GM23248 (cell line): ENCODE results near the gene OGFOD1.

ENCODE experiments used
- EZH2 ChIP-seq: fragments of 200-600 bp; sonication (generic); IDR thresholded peaks from 2 replicates; pipeline ENCODE4 v1.6.1; 2018; ENCODE audit warnings: antibody characterized with exemption, mild to moderate bottlenecking; ENCODE audit not compliant: insufficient read depth, poor library complexity, severe bottlenecking
- EZH2phosphoT487 ChIP-seq: fragments of 200-600 bp; sonication (generic); IDR thresholded peaks from 2 replicates; pipeline ENCODE4 v1.6.1; 2018; ENCODE audit warnings: antibody characterized with exemption, moderate library complexity, mild to moderate bottlenecking, low read depth; ENCODE audit not compliant: insufficient read depth

DNA sequence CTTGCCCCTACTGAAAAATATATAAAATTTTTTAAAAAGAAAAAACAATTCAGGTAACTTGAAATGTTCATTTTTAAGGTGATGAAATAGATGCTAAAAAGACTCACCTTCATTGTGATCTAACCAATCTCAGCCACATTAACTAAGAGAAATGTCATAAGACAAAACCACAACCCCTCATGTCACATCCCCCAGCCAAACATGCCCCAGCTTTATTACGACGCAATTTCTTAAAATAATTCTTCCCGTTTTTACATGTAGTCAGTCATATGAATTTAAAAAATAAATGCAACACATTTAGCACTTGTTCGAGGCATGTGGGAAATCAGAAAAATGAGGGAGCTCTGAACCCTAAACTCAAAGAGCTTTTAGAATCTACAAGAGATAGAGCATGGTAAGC is 35.5 kb upstream of the OGFOD1 start:
- no peak for TF ChIP-seq EZH2
- TF ChIP-seq EZH2phosphoT487 = no peak
